H9 (cell line): ENCODE results near the gene SIM1. TPM values are rescaled to one million over a fixed set of nuclear protein-coding genes. Genes with fewer than 3 reads are reported as not detected.

Experiments used
- DNase-seq: peaks from one replicate; pipeline ENCODE4 v3.0.0-alpha.2; 2017
- H2AFZ ChIP-seq: one replicate; pipeline ENCODE4 v1.6.1; 2013; ENCODE audit warnings: mild to moderate bottlenecking, low read length, control low read depth, moderate library complexity
- H2AK5ac ChIP-seq: 2 replicates; pipeline ENCODE4 v1.6.1; 2013; ENCODE audit warnings: low read length, control low read depth, mixed read lengths; ENCODE audit not compliant: insufficient read length
- H2BK120ac ChIP-seq: one replicate; pipeline ENCODE4 v1.6.1; 2013; ENCODE audit warnings: low read depth, mild to moderate bottlenecking, low read length, control low read depth, inconsistent platforms; ENCODE audit not compliant: poor library complexity, severe bottlenecking
- H2BK12ac ChIP-seq: 2 replicates; pipeline ENCODE4 v1.6.1; 2013; ENCODE audit warnings: low read length, control low read depth, mixed read lengths, low read depth; ENCODE audit not compliant: insufficient read length
- H2BK15ac ChIP-seq: 2 replicates; pipeline ENCODE4 v1.6.1; 2013; ENCODE audit warnings: low read depth, low read length, control low read depth
- H2BK20ac ChIP-seq: one replicate; pipeline ENCODE4 v1.6.1; 2013; ENCODE audit warnings: low read depth, mild to moderate bottlenecking, low read length, control low read depth, inconsistent platforms; ENCODE audit not compliant: poor library complexity, severe bottlenecking
- H2BK5ac ChIP-seq: 2 replicates; pipeline ENCODE4 v1.6.1; 2013; ENCODE audit warnings: low read length, control low read depth, mixed read lengths; ENCODE audit not compliant: insufficient read length
- H3K14ac ChIP-seq: 2 replicates; pipeline ENCODE4 v1.6.1; 2013; ENCODE audit warnings: low read length, control low read depth; ENCODE audit not compliant: insufficient read depth
- H3K18ac ChIP-seq: 2 replicates; pipeline ENCODE4 v1.6.1; 2013; ENCODE audit warnings: low read depth, mild to moderate bottlenecking, mixed read lengths, low read length, control low read depth; ENCODE audit not compliant: insufficient read length
- H3K23ac ChIP-seq: 2 replicates; pipeline ENCODE4 v1.6.1; 2013; ENCODE audit warnings: low read length, control low read depth, mixed read lengths, low read depth; ENCODE audit not compliant: insufficient read length
- H3K23me2 ChIP-seq: 2 replicates; pipeline ENCODE4 v1.6.1; 2013; ENCODE audit warnings: low read depth, mild to moderate bottlenecking, mixed read lengths, low read length, control low read depth; ENCODE audit not compliant: insufficient read length, poor library complexity, severe bottlenecking
- H3K27ac ChIP-seq: 2 replicates; pipeline ENCODE4 v1.5.1; 2013; ENCODE audit warnings: low read length, control low read depth, mixed read lengths, low read depth; ENCODE audit not compliant: insufficient read length
- H3K27me3 ChIP-seq: 2 replicates; pipeline ENCODE4 v1.6.1; 2013; ENCODE audit warnings: low read length, control low read depth, inconsistent platforms; ENCODE audit not compliant: insufficient read depth
- H3K4ac ChIP-seq: 2 replicates; pipeline ENCODE4 v1.6.1; 2013; ENCODE audit warnings: low read depth, mild to moderate bottlenecking, control low read depth, inconsistent platforms, low read length, moderate library complexity
- H3K4me1 ChIP-seq: 2 replicates; pipeline ENCODE4 v1.6.1; 2013; ENCODE audit warnings: low read length, control low read depth, inconsistent platforms; ENCODE audit not compliant: insufficient read depth
- H3K4me2 ChIP-seq: 2 replicates; pipeline ENCODE4 v1.6.1; 2013; ENCODE audit warnings: low read length, control low read depth, mixed read lengths; ENCODE audit not compliant: insufficient read length, insufficient read depth
- H3K56ac ChIP-seq: 2 replicates; pipeline ENCODE4 v1.6.1; 2013; ENCODE audit warnings: low read depth, mild to moderate bottlenecking, mixed read lengths, low read length, control low read depth; ENCODE audit not compliant: insufficient read length
- H3K79me1 ChIP-seq: 2 replicates; pipeline ENCODE4 v1.6.1; 2013; ENCODE audit warnings: low read depth, mild to moderate bottlenecking, moderate library complexity, low read length, control low read depth, inconsistent platforms; ENCODE audit not compliant: insufficient read depth, poor library complexity, severe bottlenecking
- H3K79me2 ChIP-seq: 2 replicates; pipeline ENCODE4 v1.6.1; 2013; ENCODE audit warnings: low read length, control low read depth, inconsistent platforms; ENCODE audit not compliant: insufficient read depth
- H3K9ac ChIP-seq: 2 replicates; pipeline ENCODE4 v1.6.1; 2013; ENCODE audit warnings: low read length, control low read depth, mixed read lengths; ENCODE audit not compliant: insufficient read length; ENCODE audit errors: extremely low read depth
- H3K9me3 ChIP-seq: one replicate; pipeline ENCODE4 v1.6.1; 2013; ENCODE audit warnings: low read depth, low read length, inconsistent platforms; ENCODE audit not compliant: control insufficient read depth
- H3T11ph ChIP-seq: one replicate; pipeline ENCODE4 v1.6.1; 2013; ENCODE audit warnings: mild to moderate bottlenecking, low read length, control low read depth, inconsistent platforms
- H4K20me1 ChIP-seq: one replicate; pipeline ENCODE4 v1.6.1; 2013; ENCODE audit not compliant: control insufficient read depth, insufficient read length, insufficient read depth
- H4K5ac ChIP-seq: 2 replicates; pipeline ENCODE4 v1.6.1; 2013; ENCODE audit warnings: low read depth, mild to moderate bottlenecking, mixed read lengths, low read length, control low read depth; ENCODE audit not compliant: insufficient read length
- H4K8ac ChIP-seq: replicated peaks from 2 replicates; pipeline ENCODE4 v1.6.1; 2013; ENCODE audit warnings: low read length, control low read depth, mixed read lengths, low read depth; ENCODE audit not compliant: insufficient read length
- H4K91ac ChIP-seq: 2 replicates; pipeline ENCODE4 v1.6.1; 2013; ENCODE audit warnings: low read depth, mild to moderate bottlenecking, moderate library complexity, mixed read lengths, low read length, control low read depth; ENCODE audit not compliant: insufficient read length
- H3K27ac Mint-ChIP-seq, 3 experiments: 2 replicates in 2 of 3; 3 replicates in 1 of 3; pipeline ENCODE4 v1.8.0; 2020 to 2021; ENCODE audit warnings: mixed read lengths in 3 of 3, mild to moderate bottlenecking in 1 of 3, moderate library complexity in 1 of 3
- H3K27me3 Mint-ChIP-seq: 2 replicates; pipeline ENCODE4 v1.8.0; 2021; ENCODE audit warnings: low read depth, mild to moderate bottlenecking, moderate library complexity, mixed read lengths
- H3K36me3 Mint-ChIP-seq, 3 experiments: 2 replicates in 2 of 3; 3 replicates in 1 of 3; pipeline ENCODE4 v1.8.0; 2020 to 2021; ENCODE audit warnings: low read depth in 3 of 3, mixed read lengths in 3 of 3; ENCODE audit not compliant: insufficient read depth in 1 of 3
- H3K4me1 Mint-ChIP-seq, 2 experiments: 2 replicates each; pipeline ENCODE4 v1.8.0; 2020; ENCODE audit warnings: mixed read lengths in 2 of 2
- H3K4me3 Mint-ChIP-seq, 2 experiments: 2 replicates in 1 of 2; 3 replicates in 1 of 2; pipeline ENCODE4 v1.8.0; 2020 to 2021; ENCODE audit warnings: mild to moderate bottlenecking in 2 of 2, mixed read lengths in 2 of 2, moderate library complexity in 1 of 2
- H3K9me3 Mint-ChIP-seq, 2 experiments: 2 replicates in 1 of 2; 3 replicates in 1 of 2; pipeline ENCODE4 v1.8.0; 2020; ENCODE audit warnings: mild to moderate bottlenecking in 2 of 2, mixed read lengths in 2 of 2, moderate library complexity in 1 of 2
- CTCF ChIP-seq: fragments of 200-600 bp; sonication (generic); conservative IDR thresholded peaks from 3 replicates; pipeline ENCODE4 v1.8.0; 2021; ENCODE audit warnings: antibody characterized with exemption, mild to moderate bottlenecking
- WGBS: extraction: QIAGEN DNeasy Blood & Tissue Kit; methylation state at CpG from one replicate; pipeline ENCODE4 v1.1.7; 2013; ENCODE audit warnings: missing lambda C conversion rate, low lambda C conversion rate, mixed read lengths; ENCODE audit not compliant: insufficient read length; ENCODE audit errors: extremely low coverage; 5-methylcytosine and 5-hydroxymethylcytosine counted together
- total RNA-seq: library from RNA; stranded (reverse); gene quantifications from 2 replicates; pipeline ENCODE4 v1.2.1, GENCODE V29; 2021

The SIM1 gene
- total RNA-seq, 1 experiment from 2014 or later = not detected

GRCh38 chr6:100487638-100488037 is 22.9 kb upstream of the SIM1 start:
- Histone ChIP-seq H2AK5ac (no peak overlapping the region), H3K23me2 (no peaks in the 10 kb centered on the region), H3K4me2 (no peak overlapping the region), H3K4me1 (no peaks in the 10 kb centered on the region), H3K23ac (no peak overlapping the region), H3K79me2 (no peaks in the 10 kb centered on the region), H3K27ac (no peak overlapping the region), H4K91ac (no peak overlapping the region), H4K20me1 (no peaks in the 10 kb centered on the region), H4K5ac (no peak overlapping the region), H3K4ac (no peak overlapping the region), H2BK5ac (no peak overlapping the region), H3K9ac (no peak overlapping the region), H2BK120ac (no peak overlapping the region), H2BK12ac (no peak overlapping the region), H4K8ac (no peak overlapping the region), H3K18ac (no peak overlapping the region), H2AFZ (no peak overlapping the region), H3K79me1 (no peaks in the 10 kb centered on the region), H3K56ac (no peak overlapping the region), H3T11ph (no peak overlapping the region), H3K27me3 (no peaks in the 10 kb centered on the region), H2BK20ac (no peak overlapping the region), H3K9me3 (no peaks in the 10 kb centered on the region), H3K14ac (no peak overlapping the region), H2BK15ac (no peak overlapping the region)
- DNase-seq = no peak
- H3K27me3 Mint-ChIP-seq = peaks cover 6% of the 10 kb centered on the region
- no peak overlapping the region for H3K27ac Mint-ChIP-seq
- WGBS = no CpG with 5 or more reads among the region's 2 CpGs
- peaks cover 0 to 10% (median 5%) of the 10 kb centered on the region in 3 experiments; a peak in 4 of 7 replicates for H3K36me3 Mint-ChIP-seq
- H3K4me3 Mint-ChIP-seq = no peak overlapping the region
- peaks cover 6 to 11% of the 10 kb centered on the region in 2 experiments for H3K9me3 Mint-ChIP-seq
- H3K4me1 Mint-ChIP-seq = peaks cover 5 to 10% of the 10 kb centered on the region in 2 experiments
- no peak for TF ChIP-seq CTCF
